T1000 (cell line): ENCODE results near the gene VWA3B.
"Not testable (repeated sequence)": the region's sequence is repeated elsewhere in the genome, so short reads cannot be mapped to it uniquely, and the experiment has no call there.

Experiments used
- DNase-seq: peaks from one replicate; lab custom pipeline; 2025; ENCODE audit warnings: mixed read lengths; lab: John Stamatoyannopoulos, UW

VWA3B gene

DNA sequence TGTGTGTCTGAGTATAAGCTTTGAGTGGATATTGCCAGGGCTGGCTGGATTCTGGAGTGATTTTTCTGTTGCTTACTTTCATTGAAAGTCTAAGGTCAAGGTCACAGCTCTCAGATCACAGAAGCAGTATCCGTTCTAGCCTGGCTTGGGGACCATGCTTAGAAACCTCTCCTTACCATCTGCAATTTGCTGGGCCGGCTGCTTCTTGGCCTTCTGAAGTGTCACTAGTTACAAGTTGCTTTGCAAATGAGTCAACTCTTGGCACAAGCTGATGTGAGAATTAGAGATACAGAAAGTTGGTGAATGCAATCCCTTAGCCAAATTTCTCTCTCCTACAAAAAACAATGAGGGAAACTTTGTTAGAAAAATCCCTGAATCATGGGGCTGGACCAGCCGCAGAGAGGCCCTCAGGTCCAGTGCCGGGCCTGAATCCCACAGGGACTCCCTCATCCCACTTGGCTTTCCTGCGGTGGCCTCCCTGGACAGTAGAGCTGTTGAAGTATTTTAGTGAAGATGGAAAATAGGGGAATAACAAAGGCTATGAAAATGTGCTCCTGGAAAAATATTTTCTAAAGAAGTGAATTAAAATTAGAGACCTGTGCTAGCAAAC, 166.6 kb downstream of the VWA3B start:
- DNase-seq: no peak

DNA sequence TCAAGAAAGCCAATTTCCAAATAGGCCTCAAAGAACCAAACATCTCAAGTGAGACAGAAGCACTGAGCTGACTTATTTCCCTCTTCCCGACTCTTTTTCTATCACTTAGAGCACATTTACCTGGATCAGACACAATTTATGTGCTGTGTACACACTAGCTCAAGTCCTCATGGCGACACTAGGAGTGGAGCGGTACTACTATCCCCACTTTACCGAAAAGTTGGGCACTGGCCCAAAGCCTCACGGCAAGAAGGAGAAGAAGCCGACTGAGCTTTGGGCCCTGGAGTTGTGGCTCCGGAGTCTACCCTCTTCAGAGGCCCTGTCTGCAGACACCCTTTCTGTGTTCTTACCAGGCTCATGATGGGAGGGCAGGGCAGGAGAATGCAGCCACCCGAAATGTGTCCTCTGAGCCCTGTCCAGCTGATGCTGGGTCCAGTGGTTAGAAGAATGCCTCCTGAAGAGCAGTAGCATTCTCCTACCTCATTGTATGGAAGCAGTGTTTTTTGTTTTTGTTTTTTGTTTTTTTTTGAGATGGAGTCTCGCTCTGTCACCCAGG, 167.6 kb downstream of the VWA3B start:
- DNase-seq: no peak

DNA sequence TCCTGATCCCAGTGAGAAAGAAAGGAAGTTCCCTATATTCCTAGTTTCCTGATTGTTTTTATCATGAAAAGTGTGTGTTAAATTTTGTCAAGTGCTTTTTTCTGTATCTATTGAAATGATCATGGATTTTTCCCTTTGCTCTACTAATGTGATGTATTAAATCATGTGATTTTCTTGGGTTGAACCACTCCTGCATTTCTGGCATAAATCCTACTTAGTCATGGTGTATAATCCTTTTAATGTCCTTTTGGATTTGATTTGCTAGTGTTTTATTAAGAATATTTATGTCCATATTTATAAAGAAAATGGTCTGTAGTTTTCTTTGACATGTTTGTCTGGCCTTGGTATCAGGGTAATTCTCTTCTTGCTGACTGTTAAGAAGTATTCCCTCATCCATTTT, 171.9 kb downstream of the VWA3B start:
- DNase-seq: no peak

DNA sequence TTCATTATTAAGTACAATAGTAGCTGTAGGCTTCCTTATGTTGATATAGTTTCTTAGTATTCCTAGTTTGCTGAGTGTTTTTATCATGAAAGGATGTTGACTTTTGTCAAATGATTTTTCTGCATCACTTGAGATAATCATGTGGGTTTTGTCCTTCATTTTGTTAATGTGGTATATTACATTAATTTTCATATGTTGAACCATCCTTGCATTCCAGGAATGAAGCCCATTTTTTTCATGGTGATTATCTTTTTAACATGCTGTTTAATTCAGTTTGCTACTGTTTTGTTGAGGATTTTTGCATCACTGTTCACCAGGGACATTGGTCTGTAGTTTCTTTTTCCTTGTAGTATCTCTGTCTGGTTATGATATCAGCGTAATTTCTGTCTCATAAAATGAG, 176.4 kb downstream of the VWA3B start:
- no peak for DNase-seq

DNA sequence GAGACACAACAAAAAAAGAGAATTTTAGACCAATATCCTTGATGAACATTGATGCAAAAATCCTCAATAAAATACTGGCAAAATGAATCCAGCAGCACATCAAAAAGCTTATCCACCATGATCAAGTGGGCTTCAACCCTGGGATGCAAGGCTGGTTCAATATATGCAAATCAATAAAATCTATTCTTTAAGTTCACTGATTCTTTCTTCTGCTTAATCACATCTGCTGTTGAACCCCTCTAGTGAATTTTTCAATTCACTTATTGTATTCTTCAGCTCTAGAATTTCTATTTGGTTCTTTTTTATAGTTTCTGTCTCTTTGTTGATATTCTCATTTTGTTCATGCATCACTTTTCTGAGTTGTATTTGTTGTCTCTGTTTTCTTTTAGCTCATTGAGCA, 181.3 kb downstream of the VWA3B start:
- not testable (repeated sequence) for DNase-seq

DNA sequence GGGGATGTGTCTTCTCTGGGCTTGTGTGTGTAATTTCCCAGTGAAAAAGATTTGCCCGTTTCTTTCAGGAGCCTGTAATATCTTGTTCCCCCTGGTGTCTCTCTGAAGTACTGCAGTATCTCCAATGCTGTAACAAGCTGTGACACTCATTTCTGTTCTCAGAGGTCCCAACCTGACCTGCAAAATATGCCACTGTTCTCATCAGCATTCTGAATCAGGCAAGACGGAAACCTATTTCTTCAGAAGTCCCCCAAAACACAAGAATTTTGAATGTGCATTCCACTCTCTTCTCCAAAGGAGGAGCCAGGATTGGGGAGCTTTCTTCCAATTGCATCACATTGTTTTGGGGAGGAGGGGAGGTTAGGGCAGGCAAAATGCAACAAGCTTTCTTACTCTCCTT, 182.3 kb downstream of the VWA3B start:
- DNase-seq: no peak

DNA sequence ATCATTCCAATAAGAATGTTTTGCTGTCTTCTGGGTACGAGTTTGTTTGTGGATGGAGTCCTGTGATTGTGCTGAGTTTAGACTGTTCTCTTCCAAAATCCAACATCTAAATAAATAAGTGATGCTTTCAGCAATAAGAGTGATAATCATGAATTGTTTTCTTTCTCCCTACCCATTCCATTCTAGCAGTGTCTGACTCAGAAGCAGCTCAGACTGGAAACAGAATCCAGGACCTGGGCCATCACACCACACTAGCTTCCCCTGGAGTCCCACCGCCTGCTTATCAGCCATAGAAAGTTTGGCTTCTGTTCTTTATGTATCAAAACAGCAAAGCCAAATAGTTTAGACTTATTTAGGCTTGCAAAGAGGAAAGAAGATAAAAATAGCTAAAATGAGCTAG, 182.9 kb downstream of the VWA3B start:
- DNase-seq: no peak

DNA sequence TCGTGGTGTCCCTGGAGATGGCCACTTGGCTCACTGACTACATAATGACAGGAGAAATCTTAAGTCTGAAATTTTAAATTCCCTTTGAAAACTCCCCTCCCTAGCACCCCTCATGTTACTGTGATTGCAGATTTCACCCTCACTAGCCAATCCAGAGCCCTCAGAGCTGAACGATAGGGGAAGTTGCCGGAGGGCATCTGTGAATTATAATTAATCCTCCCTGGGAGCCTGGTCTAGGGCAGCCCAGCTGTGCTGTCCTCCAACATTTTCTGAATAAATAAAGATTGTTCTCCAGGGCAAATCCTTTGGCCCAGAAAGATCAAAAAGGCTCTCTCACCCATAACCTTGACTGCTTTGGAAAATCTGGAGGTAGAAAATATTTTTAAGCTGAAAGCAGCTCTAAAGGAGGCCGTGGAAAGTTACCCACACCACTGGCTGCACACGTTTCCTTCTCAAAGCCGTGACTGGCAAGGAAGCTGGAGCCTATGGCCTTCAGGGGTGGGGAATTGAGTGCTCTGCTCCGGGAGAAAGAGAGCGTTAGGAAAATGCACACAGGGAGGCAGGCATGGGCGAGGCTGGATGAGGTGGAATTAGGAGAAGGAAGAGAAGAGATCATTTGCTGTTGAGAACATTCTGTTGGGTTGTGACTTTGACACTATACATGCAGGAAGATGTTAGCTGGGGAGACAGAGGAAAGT, 190.3 kb downstream of the VWA3B start:
- no peak for DNase-seq

DNA sequence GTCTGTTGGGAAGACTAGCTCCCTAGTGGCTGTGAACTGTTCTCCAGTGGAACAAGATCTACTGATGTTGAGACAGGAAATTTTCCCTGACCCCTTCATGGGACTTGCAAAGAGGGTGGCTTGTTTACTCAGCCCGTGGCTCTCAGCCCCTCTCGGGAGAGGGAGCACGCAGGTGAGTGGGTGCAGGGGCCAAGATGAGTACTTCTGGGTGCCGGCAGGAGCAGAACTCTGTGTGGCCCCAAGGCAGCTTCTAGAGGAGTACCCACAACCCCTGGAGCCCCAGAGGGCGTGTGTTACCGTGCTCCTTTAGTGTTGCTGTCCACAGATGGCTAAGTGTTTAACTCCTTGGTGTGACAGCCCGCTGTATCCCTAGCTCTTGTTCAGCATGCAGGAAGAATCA, 191.1 kb downstream of the VWA3B start:
- no peak for DNase-seq

DNA sequence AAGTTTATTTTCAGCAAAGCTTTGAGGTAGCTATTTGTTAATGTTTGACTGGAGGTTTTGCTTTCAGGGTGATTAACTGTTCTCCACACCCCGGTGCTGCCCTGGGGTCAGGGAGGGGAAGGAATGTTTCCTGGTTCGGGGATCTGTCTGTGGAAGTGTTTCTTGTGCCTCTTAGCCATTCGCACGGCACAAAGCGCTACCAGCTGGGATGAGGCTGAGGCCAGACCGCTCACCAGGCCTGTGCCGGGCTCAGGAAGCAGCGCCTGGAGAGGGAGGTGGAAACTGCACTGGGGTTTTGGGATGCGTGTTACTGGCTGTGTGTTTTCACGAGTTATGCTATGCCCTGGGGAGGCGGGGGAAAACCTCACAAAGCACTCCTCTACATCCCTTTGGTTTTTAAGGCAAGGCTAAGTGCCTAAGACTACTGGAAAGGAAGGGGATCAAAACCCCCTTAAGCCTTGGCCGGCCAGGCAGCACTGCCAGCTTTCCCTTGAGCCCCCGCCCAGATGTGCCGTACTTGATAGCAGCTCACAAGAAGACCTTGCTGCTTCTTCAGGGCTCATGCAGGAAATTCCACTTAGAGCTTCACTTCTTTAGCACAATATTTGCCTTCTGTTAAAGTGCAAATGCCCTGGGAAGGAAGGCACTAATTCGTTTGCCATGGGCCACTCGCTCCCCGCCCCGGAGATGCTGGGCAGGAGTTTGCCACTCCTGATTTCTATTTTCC, 193.6 kb downstream of the VWA3B start:
- DNase-seq: no peak

DNA sequence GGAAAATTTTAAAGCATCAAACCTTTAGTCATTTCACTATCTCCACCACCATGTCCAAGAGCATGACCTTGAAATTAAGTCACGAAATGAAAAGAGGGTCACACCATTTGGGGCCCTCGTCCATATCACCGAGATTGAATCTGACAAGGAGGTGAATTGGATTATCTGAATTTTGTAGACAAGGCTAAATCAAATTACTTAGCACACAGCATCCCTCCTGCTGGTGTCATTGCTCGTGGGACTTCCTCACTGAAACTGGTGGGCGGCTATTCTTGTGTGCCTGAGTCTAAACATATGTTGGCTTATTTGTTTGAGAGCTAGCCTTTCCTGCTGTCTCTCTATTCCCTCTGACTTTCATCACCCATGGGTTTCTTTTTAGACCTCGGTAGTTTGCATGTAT, 194.6 kb downstream of the VWA3B start:
- DNase-seq: no peak

DNA sequence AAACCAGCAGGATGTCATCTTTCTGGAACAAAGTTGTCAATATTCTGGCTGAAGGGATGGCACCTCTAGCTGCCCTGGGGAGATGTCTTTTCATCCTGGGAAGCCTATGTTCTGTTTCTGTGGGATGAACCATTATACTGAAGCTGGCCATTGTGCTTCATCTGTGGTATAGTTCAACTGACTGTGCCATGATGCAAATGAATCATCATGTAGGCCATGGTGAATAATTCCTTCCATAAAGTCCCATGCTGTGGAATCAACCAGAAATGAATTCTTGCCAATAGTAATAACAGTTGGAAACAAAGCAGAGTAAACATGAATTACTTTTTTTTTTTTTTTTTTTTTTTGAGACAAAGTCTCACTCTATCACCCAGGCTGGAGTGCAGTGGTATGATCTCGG, 195.1 kb downstream of the VWA3B start:
- no peak for DNase-seq

DNA sequence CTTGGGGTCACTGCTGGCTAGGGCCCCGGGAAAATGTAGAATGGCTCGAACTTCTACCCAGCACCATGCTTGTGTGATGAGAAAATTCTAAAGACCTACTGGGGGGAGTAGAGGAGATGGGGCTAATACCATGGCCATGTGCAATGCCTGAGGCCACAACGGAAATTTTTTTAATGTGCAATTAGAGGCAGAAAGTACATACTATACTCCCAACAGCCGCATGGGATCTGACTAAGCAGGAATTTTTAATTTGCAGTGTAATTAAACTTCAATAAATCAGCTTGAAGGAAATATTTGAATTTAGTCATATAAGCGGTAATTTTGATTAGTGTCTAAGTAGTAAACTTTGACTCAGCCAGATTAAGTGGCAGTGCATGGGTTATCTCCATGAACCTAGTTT, 206.1 kb downstream of the VWA3B start:
- DNase-seq: no peak

DNA sequence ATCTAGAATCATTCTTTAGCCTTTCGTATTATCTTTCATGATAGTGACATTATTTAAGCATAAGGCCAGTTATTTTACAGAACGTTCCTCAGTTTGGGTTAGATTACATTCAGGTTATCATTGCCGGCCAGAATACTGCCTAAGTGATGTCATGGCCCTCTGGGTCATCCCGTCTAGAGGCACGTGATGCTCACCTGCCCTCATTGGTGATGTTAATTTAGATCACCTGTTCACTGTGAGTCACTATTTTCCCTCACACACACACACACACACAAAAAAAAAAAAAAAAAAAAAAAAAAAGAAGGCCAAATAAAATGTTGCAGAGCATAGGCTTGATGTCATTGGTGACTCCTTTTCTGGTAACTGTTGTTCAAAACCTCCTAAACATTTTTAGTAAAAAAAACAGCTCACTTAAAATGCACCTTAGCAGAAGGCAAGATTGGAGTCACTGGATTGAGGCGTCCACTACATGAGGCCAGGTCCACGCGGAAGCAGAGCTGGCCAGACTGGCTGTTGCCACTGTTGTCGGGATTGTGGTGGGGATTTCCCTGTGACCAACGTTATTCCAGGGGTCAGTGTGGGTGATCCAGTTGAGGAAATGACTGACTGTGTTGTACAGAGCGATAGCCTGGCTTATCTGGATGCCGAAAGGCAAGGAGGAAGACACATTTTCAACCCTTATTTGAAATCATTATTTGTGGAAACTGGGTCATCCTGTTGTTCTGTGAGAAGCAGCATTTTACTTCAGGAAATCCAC, 207.1 kb downstream of the VWA3B start:
- no peak for DNase-seq

DNA sequence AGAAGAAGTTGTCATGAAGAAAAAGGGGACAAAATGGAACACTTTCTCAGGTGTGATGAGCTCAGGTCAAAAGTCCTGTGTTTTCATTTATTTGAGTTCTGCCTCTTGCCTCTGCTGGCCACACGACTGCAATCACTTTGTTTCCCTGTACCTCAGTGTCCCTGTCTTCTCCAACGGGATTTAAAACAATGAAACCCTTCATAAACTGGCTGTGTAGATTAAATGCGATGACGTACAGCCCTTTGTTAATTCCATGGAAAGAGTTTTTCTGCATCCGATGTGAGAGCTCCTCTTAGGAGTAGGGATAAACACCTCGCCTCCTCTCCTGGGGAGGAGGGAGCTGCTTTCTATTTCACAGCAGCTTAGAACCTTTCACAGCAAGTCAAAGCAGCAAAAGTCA, 207.7 kb downstream of the VWA3B start:
- DNase-seq: no peak

DNA sequence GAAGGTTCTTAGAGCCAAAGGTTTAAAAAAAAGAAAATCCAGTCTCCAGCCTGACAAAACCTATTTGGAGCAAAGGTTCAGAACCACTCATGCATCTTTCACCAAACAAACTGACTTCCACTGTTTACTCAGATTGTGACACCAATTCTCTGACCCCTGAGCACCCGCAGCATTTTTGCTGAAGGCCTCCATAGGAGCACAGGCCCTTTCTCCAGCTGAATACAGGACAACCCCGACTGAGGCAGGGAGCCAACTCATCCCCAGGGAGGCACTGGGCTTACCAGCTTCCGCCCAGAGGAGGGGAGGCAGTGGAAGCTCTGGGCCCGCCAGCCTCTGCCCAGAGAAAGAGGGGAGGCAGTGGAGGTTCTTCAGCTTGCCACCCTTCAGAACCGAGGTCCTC, 208.3 kb downstream of the VWA3B start:
- no peak for DNase-seq

DNA sequence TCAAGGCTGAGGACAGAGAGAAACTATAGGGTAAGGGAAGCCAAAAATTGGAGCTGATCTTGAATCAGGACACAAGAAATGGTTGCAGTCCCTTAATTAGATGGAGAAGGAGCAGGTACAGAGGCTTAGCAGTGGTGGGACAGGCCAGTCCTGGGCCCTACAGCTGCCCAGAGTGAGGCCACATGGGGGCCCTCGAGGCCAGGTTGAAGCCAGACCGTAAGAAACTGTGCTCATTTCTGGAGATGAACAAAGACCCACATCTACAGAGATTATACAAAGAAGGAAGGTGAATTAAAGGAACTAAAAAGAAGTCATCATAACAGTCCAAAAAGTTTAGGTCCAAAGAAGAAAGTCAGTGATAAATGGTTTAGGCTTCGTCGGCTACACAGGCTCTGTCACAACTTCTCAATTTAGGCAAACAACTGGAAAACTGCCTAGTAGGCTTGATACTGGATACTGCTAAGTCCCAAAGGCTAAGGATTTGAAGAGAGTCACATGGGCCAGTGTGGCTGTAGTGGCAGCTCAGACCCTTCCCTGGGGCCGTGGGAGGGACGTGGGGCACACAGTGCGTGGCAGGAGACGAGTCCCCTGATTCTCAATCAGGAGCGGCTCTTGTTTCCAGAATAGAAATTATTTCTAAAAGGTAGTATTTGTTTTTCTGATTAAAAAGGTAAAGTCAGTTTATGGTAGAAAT, 208.9 kb downstream of the VWA3B start:
- no peak for DNase-seq

DNA sequence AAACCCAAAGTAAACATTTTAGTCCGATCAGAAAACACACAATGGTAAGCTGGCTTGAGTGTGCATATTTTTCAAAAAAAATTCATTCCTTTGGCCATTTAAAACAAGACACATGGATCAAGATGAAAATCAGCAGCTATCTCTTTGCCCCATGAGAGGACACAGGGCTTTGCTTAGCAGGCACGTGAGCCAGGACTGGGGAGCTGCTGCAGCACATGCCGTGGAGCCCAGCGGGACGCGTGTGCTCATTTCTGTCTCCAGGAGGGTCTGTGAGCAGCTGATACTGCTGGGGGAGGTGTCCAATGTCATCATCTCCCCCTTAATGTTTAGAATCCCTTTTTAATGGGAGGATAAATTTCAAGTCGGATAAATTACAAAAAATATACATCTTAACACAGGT, 209.5 kb downstream of the VWA3B start:
- DNase-seq: no peak

DNA sequence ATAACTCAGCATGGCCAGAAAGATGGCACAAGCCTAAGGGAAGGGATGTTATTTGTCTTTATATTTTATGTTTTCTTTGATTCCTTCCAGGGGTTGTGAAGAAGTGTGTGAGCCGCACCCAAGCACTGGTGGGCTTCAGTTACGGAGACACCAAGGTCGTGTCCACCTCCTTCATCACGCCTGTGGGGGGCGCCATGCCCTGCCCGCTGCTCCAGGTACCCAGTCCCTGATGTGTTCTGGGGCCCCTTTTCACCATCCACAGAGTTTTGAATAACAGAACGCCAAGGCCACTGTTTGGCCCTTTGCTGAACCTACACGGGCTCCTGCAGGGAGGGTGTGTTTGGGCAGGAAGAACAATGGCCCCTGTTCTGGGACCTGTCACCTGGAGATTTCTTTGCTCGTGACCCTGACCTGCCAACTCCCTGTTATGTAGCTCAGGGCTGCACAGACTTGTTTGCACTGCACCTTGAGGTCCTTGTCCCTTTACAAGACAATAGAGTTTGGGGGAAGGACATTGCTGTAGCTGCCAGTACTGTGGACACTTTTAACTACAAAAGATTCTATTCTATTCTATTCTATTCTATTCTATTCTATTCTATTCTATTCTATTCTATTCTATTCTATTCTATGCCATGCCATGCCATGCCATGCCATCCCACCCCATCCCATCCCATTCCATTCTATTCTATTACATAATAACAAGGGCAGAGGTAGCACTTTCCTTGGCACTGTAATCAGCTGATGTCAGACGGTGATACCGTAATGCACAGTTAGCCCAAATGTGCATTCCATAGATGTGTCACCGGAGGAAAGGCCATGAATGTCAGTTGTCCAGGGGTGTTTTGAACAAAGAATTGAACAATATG, 211.1 kb downstream of the VWA3B start:
- no peak for DNase-seq

DNA sequence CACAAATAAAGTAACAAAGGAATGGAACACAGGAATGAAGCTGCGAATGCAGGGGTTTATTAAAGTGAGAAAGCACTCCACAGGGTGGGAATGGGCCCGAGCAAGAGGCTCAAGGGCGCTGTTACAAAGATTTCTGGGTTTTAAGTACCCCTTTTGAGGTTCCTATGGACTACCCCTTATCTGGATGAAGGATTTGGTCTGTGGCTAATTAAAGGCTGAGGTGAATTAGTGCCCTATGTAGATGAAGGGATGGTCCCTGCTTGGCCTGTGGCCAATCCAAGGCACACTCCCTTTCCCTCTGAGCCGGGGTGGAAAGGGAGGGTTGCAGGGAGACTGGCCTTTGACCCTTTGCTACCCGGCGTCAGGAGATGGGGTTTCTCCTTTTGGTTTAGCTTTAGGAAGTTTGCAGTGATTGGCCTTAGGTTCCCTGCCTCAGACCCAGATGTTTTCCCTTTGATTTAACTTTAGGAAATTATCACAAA, 211.8 kb downstream of the VWA3B start:
- DNase-seq: no peak
